Thyroid gland (tissue), 4 donors: ENCODE measurements around the gene CFAP157.

Experiments used
- CTCF ChIP-seq, 6 experiments: fragments of 200-600 bp in 3 of 6; fragments of 450-650 bp in 3 of 6; sonication (generic) in 3 of 6; IDR thresholded peaks; one replicate each; pipeline ENCODE4 v1.5.1; 2016 to 2019; ENCODE audit warnings: antibody characterized with exemption in 6 of 6, mild to moderate bottlenecking in 2 of 6, inconsistent platforms in 1 of 6, moderate library complexity in 1 of 6
- POLR2A ChIP-seq, 2 donors: fragments of 450-650 bp; IDR thresholded peaks; one replicate each; pipeline ENCODE4 v1.6.1; 2017; ENCODE audit warnings: antibody characterized with exemption in 2 of 2, mild to moderate bottlenecking in 2 of 2, moderate library complexity in 1 of 2

GRCh38 chr9:127762111-127762676, 55.4 kb downstream of the CFAP157 start:
- TF ChIP-seq POLR2A (IDR thresholded peaks at IDR 0.05) (no peak), CTCF (IDR thresholded peaks at IDR 0.05) (no peak)
